ENCODE measurements around the gene KRTAP5-5. TPM values are rescaled to one million over a fixed set of nuclear protein-coding genes. Genes with fewer than 3 reads are reported as not detected.
"Not testable (repeated sequence)": the region's sequence is repeated elsewhere in the genome, so short reads cannot be mapped to it uniquely, and the experiment has no call there.

KRTAP5-5 gene
- total RNA-seq, 3 donors from 2014 or later: 0.32 to 1.6 (median 0.75) TPM

- H3K4me1 ChIP-seq (ENCODE audit: low read depth): no peaks in the 10 kb centered on the region
- no peak for ATAC-seq
- TF ChIP-seq CTCF (IDR thresholded peaks at IDR 0.05): no peak
These were observed 35.7 kb downstream of the KRTAP5-5 start for GRCh38 chr11:1665313-1665712.

GRCh38 chr11:1667121-1667850 is 37.7 kb downstream of the KRTAP5-5 start:
- no peaks in the 10 kb centered on the region for H3K4me1 ChIP-seq (ENCODE audit: low read depth)
- ATAC-seq: no peak
- intact Hi-C loops (cut with DNase I, micrococcal nuclease): no loop called here
- H3K36me3 ChIP-seq (ENCODE audit: low read depth): no peaks in the 10 kb centered on the region
- H3K9me3 ChIP-seq: no peaks in the 10 kb centered on the region
- no peak for TF ChIP-seq CTCF (IDR thresholded peaks at IDR 0.05)
- DNase-seq: peak in 2 of 3 donors; percentile 22
- H3K4me3 ChIP-seq: no peak overlapping the region

More at GRCh38 chr11:1665313-1665712, 35.7 kb downstream of the KRTAP5-5 start:
- no peaks in the 10 kb centered on the region for H3K9me3 ChIP-seq
- H3K4me3 ChIP-seq: no peak overlapping the region
- no peak for DNase-seq
- intact Hi-C loops (cut with DNase I, micrococcal nuclease): no loop called here
- no peaks in the 10 kb centered on the region for H3K36me3 ChIP-seq (ENCODE audit: low read depth)

GRCh38 chr11:1667906-1668305 is 38.3 kb downstream of the KRTAP5-5 start:
- no peak for TF ChIP-seq CTCF (IDR thresholded peaks at IDR 0.05)
- ATAC-seq: no peak

GRCh38 chr11:1668911-1669473 is 39.4 kb downstream of the KRTAP5-5 start:
- intact Hi-C loops (cut with DNase I, micrococcal nuclease): no loop called here
- Histone ChIP-seq H3K4me3 (no peak overlapping the region), H3K4me1 (ENCODE audit: low read depth) (no peaks in the 10 kb centered on the region), H3K36me3 (ENCODE audit: low read depth) (no peaks in the 10 kb centered on the region), H3K9me3 (no peaks in the 10 kb centered on the region)
- no peak for ATAC-seq
- peak in 1 of 3 donors; percentile 37 for DNase-seq
- no peak for TF ChIP-seq CTCF (IDR thresholded peaks at IDR 0.05)

More at GRCh38 chr11:1667906-1668305, 38.3 kb downstream of the KRTAP5-5 start:
- DNase-seq: peak in 1 of 3 donors; percentile 6
- Histone ChIP-seq H3K4me3 (no peak overlapping the region), H3K4me1 (ENCODE audit: low read depth) (no peaks in the 10 kb centered on the region), H3K9me3 (no peaks in the 10 kb centered on the region), H3K36me3 (ENCODE audit: low read depth) (no peaks in the 10 kb centered on the region)
- intact Hi-C loops (cut with DNase I, micrococcal nuclease): no loop called here

GRCh38 chr11:1669546-1670218 is 40.1 kb downstream of the KRTAP5-5 start:
- intact Hi-C loops (cut with DNase I, micrococcal nuclease): no loop called here
- DNase-seq: peak in 1 of 3 donors; percentile 22
- H3K9me3 ChIP-seq: no peaks in the 10 kb centered on the region
- TF ChIP-seq CTCF (IDR thresholded peaks at IDR 0.05): no peak
- H3K36me3 ChIP-seq (ENCODE audit: low read depth): no peaks in the 10 kb centered on the region
- no peaks in the 10 kb centered on the region for H3K4me1 ChIP-seq (ENCODE audit: low read depth)
- no peak overlapping the region for H3K4me3 ChIP-seq
- ATAC-seq: no peak

GRCh38 chr11:1670457-1670856 is 40.9 kb downstream of the KRTAP5-5 start:
- intact Hi-C loops (cut with DNase I, micrococcal nuclease); H3K36me3 ChIP-seq (ENCODE audit: low read depth); H3K9me3 ChIP-seq; H3K4me3 ChIP-seq; H3K4me1 ChIP-seq (ENCODE audit: low read depth); ATAC-seq; DNase-seq: not testable (repeated sequence)
